ENCODE measurements around the gene GNE.

GRCh38 chr9:36174271-36174670, 84.0 kb downstream of the GNE start:
- no peak for TF ChIP-seq CTCF (IDR thresholded peaks at IDR 0.05)
- no peak for TF ChIP-seq EP300 (IDR thresholded peaks at IDR 0.05)
- TF ChIP-seq POLR2AphosphoS5 (IDR thresholded peaks at IDR 0.05), result no peak
